GM21723 (cell line): Measurements from ENCODE around the gene CLCA2.

ENCODE experiments used
- ATAC-seq: cut with Tn5 transposase; IDR thresholded peaks from one replicate; pipeline ENCODE4 v1.9.1; 2021; ENCODE audit warnings: mild to moderate bottlenecking, moderate library complexity; ENCODE audit not compliant: unreplicated experiment

The CLCA2 gene, protein sequence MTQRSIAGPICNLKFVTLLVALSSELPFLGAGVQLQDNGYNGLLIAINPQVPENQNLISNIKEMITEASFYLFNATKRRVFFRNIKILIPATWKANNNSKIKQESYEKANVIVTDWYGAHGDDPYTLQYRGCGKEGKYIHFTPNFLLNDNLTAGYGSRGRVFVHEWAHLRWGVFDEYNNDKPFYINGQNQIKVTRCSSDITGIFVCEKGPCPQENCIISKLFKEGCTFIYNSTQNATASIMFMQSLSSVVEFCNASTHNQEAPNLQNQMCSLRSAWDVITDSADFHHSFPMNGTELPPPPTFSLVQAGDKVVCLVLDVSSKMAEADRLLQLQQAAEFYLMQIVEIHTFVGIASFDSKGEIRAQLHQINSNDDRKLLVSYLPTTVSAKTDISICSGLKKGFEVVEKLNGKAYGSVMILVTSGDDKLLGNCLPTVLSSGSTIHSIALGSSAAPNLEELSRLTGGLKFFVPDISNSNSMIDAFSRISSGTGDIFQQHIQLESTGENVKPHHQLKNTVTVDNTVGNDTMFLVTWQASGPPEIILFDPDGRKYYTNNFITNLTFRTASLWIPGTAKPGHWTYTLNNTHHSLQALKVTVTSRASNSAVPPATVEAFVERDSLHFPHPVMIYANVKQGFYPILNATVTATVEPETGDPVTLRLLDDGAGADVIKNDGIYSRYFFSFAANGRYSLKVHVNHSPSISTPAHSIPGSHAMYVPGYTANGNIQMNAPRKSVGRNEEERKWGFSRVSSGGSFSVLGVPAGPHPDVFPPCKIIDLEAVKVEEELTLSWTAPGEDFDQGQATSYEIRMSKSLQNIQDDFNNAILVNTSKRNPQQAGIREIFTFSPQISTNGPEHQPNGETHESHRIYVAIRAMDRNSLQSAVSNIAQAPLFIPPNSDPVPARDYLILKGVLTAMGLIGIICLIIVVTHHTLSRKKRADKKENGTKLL

DNA sequence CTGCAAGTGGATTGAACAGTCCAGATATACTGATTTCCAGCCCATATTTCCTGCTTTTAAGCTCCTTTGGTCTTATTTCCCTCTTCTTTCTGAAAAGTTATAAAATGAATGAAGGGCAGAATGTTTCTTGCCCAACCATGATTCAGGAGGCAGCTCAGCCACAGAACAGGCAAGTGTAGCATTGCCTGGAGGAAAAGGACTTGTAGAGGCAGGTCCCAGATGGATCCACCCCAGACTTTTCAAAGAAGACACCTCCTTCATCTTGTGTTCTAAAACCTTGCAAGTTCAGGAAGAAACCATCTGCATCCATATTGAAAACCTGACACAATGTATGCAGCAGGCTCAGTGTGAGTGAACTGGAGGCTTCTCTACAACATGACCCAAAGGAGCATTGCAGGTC, at the start of gene CLCA2:
CLCA2 (plus strand) TSS at position 299 of the 400 bp plus-strand sequence; CDS start at position 376, 77 bp downstream.
- no peak for ATAC-seq

DNA sequence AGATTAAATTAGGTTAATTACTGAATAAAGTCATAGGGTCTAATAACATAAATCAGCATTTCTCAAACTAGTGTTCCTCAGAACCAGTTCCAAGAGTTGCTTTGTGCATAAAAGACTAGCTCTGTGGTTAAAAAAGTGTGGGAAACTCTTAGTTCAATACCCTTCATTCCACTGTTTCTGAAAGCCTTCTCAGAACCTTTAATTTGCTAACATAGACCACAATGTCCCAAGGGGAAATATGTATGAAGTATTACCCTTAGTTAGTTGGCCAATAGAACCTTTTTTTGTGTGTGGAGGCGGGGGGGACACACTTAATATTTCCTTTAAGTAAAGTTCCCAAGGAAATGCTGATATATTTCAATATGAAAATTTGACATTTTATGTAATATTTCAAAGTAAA, 48.3 kb upstream of the CLCA2 start:
- ATAC-seq, result no peak

DNA sequence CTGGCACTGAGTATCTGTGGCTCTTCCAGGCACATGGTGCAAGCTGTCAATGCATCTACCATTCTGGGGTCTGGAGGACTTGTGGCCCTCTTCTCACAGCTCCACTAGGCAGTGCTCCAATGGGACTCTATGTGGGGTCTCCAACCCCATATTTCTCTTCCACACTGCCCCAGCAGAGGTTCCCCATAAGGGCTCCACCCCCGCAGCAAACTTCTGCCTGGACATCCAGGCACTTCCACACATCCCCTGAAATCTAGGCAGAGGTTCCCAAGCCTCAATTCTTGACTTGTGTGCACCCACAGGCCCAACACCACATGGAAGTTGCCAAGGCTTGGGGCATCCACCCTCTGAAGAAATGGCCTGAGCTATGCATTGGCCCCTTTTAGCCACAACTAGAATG, 46.6 kb upstream of the CLCA2 start:
- ATAC-seq, result no peak

DNA sequence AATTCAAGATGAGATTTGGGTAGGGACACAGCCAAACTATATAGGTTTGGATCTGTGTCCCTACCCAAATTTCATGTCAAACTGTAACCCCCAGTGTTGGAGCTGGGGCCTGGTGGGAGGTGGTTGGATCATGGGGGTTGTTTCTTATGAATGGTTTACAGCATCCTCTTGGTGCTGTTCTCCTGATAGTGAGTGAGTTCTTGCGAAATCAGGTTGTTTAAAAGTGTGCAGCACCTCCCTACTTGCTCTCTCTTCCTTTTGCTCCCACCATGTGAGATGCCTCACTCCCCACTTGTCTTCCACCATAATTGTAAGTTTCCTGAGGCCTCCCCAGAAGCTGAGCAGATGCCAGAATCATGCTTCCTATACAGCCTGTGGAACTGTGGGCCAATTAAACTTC, 45.2 kb upstream of the CLCA2 start:
- ATAC-seq, result no peak

DNA sequence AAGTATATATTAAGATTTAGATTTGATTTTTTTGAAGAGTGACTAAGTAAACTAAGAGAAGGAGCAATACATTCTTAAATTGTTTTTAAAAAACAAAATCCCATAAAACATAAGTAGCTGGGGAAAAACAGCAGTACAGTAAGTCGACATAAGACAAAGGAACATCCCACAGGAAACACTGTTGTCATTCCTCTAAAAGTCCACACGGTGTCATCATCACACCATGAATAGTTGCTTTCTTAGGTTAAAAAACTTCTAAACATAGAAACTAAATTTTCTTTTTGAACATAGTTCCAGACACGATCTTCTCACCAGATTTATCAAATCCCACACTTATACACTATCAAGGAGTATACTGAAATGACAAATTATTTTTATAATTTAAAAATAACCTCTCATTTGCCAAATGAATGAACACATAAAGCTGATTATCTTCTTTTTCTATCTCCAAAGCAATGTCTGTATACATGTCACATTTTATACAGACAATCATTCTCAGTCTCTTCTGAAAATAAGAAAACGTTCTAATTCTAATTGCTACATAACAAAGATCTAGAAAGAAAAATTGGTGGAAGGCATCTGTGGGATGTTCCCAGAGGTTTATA, 43.6 kb upstream of the CLCA2 start:
- ATAC-seq, result peak; percentile 69

DNA sequence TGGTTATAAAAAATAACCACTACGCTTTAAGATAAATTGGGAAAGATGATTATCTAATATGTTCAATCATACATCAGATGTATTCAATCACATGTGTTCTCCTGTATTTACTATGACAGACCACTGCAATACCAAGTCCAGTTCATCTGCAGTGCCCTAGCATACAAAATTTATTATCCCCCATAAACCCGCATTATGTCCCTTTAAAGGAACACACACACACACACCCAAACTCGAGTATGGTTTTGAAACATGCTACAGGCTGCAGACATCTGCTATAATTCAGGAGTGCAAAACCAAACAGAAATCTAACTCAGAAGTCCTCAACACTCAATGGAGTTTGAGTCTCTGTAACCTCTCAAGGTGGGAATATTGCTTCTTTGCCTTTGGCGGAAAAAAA, 42.7 kb upstream of the CLCA2 start:
- ATAC-seq, result no peak

DNA sequence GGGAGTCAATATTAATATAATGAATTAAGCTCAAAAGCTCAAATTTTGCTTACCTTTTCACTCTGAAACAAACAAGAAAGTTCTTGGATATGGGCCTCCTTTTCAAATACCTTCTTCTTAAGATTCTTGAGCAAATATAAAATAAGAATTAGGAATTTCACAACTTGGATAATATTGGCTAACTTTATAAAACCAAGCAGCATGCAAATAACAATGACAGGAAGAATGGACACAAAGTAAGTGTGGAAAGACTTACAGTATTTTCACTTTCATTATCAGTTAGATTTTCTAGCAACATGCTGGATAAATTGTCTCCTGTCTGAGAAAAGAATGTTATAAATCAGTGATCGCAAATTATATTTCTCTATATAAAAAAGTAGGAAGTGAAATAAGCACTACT, 41.1 kb upstream of the CLCA2 start:
- ATAC-seq, result peak; percentile 63

DNA sequence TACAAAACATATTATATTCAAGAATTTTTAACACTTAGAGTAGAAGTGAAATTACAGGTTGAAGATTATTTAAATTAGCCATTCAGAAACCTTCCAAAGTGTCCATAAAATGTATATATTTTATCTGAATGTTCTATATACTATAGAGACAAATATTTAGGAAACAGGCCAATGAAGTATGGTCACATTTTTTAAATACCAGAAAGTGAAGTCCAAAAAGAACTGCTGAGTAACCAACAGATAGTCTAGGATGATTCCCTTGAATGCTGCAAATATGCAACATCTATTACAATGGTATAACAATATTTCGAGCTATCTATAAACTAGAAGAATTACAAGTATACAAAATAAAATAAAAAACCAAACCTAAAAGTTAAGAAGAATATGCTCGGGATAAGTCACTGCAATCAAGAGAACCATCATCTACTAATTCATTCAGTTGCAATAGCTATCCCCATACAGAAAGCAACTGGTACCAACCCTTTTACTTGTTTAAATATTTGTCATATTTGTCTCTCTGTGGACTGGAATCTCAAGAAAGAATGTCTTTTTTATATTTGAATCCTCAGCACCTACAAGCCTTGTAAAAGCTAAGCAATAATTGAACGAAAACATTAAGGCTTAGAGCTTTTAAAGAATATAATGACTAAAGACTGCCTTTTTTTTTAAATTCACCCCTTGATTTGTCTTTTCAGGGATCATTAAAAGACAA, 35.9 kb upstream of the CLCA2 start:
- no peak for ATAC-seq

DNA sequence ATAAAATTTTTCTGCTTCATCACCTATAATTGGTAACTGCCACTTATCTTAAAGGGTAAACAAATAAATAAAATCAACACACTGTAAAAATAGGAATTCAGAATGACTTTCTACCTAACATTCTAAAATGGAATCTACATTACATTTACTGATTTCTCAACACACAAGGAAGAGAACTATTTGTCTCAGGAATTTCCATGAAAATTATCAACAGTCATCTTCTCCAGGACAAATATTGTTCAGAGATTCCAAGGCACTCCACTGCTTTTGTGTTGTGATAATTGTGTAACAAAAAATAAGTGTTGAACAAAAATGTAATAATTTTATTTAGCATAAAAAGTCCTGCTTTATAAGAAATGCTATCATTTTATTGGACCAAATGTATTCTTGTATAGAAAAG, 35.2 kb upstream of the CLCA2 start:
- no peak for ATAC-seq

DNA sequence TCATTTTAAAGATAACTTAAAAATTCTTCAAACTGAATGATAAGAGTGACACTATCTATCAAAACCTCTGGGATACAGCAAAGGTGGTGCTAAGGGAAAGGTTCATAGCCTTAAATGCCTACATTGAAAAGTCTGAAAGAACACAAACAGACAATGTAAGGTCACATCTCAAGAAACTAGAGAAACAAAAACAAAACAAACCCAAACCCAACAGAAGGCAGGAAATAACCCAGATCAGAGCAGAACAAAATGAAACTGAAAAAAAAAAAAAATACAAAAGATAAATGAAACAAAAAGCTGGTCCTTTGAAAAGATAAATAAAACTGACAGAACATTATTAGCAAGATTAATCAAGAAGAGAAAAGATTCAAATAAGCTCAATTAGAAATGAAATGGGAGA, 34.7 kb upstream of the CLCA2 start:
- ATAC-seq, result peak; percentile 86

DNA sequence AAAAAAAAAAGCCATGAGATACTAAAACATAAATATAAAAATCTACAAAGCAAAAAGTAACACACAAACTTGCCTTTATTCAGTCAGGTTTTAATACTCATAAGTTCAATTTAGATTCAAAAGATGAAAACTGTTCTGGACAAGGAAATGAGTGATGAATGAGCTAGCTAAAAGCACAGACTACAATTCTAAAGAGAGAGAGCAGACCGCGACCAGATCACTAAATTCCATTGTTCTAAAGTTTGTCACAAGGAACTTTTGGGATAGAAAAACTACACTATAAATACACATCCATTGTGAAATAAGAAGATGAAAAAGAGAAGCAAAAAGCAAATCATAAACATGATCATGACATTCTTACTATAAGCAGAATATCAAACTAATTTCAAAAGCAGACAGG, 29.6 kb upstream of the CLCA2 start:
- no peak for ATAC-seq

DNA sequence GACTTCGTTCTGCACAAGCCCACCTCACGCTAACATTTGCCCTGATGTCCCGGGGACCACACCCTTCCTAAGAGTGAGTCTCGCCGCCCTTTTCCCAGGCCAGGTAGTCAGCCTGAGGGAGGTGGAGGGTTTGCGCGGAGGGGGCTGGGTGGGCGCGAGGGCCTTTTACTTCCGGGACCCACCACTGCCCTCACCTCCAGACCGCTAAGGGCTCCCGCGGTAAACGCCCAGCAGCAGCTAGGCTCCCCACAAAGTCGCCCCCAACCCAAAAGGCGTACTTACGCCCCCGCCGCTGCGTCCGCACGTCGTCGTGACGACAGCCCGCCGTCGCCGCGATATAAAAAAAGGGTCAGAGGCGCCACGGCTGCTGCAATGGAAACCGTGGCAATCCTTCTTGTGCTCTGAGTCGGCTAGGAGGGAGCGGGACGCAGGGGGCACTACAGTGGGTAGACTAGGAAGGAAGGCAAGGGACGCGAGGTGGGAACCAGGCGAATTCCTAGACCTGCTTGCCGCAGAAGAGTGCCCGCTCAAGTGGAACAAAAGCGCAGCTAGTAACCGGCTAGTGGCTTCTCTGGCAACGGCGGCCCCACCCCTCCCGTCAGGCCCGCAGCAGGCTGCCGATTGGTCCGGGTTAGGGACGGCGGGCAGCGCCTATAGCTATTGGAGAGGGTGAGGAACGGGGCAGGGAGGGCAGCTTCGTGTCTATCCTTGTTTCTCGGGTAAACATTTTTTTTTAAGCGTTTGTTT, 28.0 kb upstream of the CLCA2 start, which contains the start of gene ODF2L:
ODF2L (minus strand) TSS at position 573 of the 747 bp plus-strand sequence. CDS start 9,296 bp downstream, outside the sequence.
- peak; percentile 100 for ATAC-seq

DNA sequence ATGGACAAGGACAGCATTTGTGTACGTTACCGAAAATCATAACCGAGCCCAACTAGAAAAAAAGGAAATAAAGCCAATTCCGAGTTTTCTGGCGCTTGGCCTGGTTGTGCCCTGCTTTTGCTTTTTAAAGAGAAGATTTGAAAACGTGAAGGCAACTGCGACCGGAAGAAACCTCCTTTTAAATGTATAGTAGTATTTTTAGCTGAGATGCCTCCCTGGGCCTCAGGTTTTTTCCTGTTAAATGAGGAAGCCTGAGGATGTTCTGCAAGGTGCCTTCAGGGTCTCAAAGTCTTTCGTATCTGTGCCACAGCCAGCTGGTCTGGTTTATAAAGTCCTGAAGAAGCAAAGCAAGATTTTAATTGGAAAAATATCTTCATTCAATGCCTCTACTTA, 27.5 kb upstream of the CLCA2 start:
- ATAC-seq, result peak; percentile 35

DNA sequence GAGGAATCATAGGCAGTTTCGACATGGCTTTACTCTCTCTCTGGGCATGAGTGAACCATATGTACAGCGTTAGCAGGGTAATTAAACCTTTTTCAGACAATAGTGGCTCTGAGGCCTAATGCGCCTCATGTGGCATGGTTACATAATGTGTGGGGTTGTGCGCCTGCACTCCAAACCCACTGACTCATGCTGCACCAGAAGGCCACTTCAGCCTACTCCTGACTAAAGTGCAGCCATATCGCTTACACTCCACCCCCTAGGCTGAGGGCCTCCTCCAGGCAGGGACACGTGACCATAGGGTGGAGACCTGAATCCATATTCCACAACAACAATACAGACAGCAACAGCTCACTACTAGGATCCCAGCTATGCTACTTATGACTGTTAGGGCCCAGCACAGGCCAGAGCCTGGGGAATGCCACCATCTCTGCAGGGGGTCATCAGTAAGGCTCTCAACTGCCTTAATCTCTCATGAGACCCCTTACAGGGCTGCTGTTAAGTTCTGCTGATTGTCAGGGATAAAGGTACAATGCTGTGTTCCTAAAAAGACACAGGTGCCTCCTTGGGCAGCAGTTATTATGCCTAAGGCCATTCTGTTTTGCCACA, 14.5 kb upstream of the CLCA2 start:
- no peak for ATAC-seq

DNA sequence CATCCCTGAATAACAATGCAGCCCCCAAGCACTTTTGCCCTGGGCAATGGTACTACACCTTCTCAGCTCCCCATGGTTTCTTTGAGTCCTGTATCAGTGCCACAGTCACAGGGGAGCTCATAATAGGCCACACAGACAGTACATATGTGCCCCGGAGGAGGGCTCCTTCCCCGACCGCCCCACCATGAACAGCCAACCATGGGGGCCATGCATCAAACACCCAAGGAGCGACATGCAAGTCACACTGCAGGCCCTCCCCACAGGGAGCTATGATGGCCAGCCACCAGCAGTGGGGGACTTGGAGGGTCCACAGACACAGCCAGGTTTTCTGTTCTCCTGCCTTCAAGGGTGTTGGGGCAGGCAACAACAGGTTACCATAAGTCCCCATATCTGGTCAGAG, 13.1 kb upstream of the CLCA2 start:
- no peak for ATAC-seq

DNA sequence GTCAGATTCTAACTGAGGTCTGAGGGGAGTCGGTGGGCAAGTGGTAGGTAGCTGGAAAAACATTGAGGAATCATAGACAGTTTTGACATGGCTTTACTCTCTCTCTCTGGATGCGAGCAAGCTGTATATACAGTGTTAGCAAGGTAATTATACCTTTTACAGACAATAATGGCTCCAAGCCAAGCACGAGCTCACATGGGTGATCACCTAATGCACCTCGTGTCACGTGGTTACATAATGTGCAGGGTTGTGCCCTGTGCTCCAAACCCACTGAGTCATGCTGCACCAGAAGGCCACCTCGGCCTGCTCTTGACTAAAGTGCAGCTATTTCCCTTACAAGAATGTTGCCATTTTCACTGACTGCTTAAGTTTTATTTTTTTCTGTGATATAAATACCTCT, 7.6 kb upstream of the CLCA2 start:
- ATAC-seq, result no peak

DNA sequence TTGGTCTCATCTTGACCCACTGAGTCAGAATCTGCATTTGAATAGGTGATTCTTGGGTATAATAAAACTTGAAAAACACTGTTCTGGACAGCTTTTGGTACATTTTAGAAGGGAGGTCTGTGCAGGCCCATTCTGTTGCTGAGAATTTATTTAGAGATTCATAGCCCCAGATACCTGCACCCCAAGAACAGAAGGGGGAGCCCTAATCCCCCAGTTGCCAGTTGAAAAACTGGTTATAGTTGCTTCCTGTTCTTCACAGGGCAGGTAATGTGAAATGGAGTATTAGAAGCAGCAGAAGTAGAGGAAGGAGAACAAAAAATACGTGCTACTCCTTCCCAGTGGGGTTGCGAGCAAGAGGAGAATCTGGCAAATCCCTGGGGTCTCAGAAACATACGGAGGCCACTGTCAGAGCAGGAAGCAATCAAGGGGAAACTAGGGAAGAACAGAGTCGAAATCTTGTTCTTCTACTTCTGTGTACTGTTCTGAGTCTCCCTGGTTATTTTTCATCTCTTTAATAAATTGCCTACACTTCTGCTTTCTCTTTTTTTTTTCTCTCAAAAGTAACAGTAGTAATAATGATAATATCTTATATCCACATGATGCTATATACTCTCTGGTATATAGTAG, 4.6 kb upstream of the CLCA2 start:
- peak; percentile 93 for ATAC-seq

DNA sequence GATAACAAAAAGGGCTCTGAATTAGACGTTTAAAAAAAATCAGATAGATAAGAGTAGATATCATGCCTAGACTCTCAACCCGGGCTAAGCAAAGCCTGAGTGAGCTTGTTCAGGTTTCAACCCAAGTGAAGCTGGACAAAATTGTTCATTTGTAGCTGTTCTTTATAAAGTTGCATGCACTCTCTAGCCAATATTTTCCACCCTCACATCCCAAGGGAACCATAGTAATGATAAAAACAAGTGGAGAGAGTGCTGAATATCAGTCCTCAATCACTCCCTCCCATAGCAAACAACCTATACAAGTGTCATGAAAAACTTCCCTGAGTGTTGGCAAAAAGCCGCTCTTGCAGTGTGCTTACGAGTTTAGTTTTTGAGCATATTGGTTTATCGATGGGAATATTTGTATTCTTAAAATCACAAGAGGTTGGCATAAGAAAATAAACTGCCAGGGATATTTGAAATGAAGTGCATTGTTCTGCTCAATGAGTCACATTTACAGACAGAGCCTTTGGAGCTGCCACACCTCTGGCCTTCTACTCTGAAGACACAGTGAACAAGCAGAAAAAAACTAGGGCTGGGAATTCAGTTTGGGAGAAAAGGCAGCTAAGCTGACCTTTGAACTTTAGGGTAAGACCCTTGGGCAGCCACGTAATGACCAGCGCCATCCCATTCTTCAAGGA, 2.2 kb upstream of the CLCA2 start:
- no peak for ATAC-seq

DNA sequence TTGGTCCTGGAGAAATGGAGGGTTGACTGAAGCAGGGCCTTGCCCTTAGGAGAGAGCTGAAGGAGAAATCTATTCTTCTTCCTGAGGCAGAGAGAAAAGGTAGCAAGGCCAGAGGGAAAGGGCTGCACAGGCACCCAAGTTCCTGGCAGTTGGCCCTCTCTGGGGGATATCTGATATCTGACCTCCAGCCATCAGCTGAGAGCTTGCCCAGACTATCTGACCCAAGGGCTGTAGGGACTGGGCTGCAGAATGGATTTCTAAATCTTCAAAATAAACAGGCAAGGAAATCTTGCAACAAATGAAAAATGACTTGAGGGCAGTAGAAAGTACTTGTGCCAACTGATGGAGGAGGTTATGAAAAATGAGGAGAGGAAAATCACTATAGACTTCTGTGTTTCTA, 498 bp upstream of the CLCA2 start:
- no peak for ATAC-seq
